Natural killer cell (primary cell): Measurements from ENCODE around the gene ABHD17C. TPM values are rescaled to one million over a fixed set of nuclear protein-coding genes. Genes with fewer than 3 reads are reported as not detected.

Experiments used
- ATAC-seq, 3 donors: fragments of 150-1000 bp in 2 of 3; fragments of 200-7000 bp in 1 of 3; cut with Tn5 transposase; 1 replicate in 1 of 3; 2 replicates in 2 of 3; pipeline ENCODE4 v1.10.0; 2021; ENCODE audit warnings: mild to moderate bottlenecking in 2 of 3, moderate library complexity in 2 of 3
- DNase-seq, 2 donors: peaks; one replicate each; pipeline versions ENCODE4 v3.0.0 to v3.0.0-alpha.2; 2013 to 2021; ENCODE audit warnings: mixed read lengths in 1 of 2
- H3K27ac ChIP-seq: one replicate; pipeline ENCODE4 v1.5.1; 2013; ENCODE audit warnings: mild to moderate bottlenecking, low read length
- H3K27me3 ChIP-seq: one replicate; pipeline ENCODE4 v1.6.1; 2013; ENCODE audit warnings: low read length; ENCODE audit not compliant: control insufficient read depth, insufficient read depth
- H3K36me3 ChIP-seq: one replicate; pipeline ENCODE4 v1.6.1; 2013; ENCODE audit warnings: low read length; ENCODE audit not compliant: control insufficient read depth, insufficient read depth
- H3K4me1 ChIP-seq: one replicate; pipeline ENCODE4 v1.6.1; 2013; ENCODE audit warnings: low read length; ENCODE audit not compliant: control insufficient read depth, insufficient read depth
- H3K4me3 ChIP-seq: one replicate; pipeline ENCODE4 v1.5.1; 2013; ENCODE audit warnings: low read length
- H3K9me3 ChIP-seq: one replicate; pipeline ENCODE4 v1.6.1; 2013; ENCODE audit warnings: low read length; ENCODE audit not compliant: control insufficient read depth, insufficient read depth
- H3K27ac Mint-ChIP-seq, 2 donors: one replicate each; pipeline ENCODE4 v1.8.0; 2022; ENCODE audit warnings: mild to moderate bottlenecking in 2 of 2, mixed read lengths in 2 of 2, moderate library complexity in 1 of 2
- H3K27me3 Mint-ChIP-seq, 2 donors: one replicate each; pipeline ENCODE4 v1.8.0; 2022; ENCODE audit warnings: low read depth in 2 of 2, mixed read lengths in 2 of 2
- H3K36me3 Mint-ChIP-seq: one replicate; pipeline ENCODE4 v1.8.0; 2022; ENCODE audit warnings: mixed read lengths
- H3K4me1 Mint-ChIP-seq, 2 donors: one replicate each; pipeline ENCODE4 v1.8.0; 2022; ENCODE audit warnings: mixed read lengths in 2 of 2
- H3K4me3 Mint-ChIP-seq: one replicate; pipeline ENCODE4 v1.8.0; 2022; ENCODE audit warnings: mild to moderate bottlenecking, moderate library complexity, mixed read lengths
- H3K9me3 Mint-ChIP-seq, 2 donors: one replicate each; pipeline ENCODE4 v1.8.0; 2022; ENCODE audit warnings: mixed read lengths in 2 of 2
- CTCF ChIP-seq: fragments of 200-600 bp; IDR thresholded peaks from one replicate; pipeline ENCODE4 v1.8.0; 2022; ENCODE audit warnings: antibody characterized with exemption
- WGBS: methylation state at CpG from one replicate; pipeline ENCODE4 v1.1.7; 2013; ENCODE audit warnings: missing lambda C conversion rate; ENCODE audit not compliant: insufficient coverage; 5-methylcytosine and 5-hydroxymethylcytosine counted together
- intact Hi-C: fragments of 100-400 bp; cut with micrococcal nuclease; formaldehyde crosslinking; loops from one replicate; pipeline ENCODE4 v1.14.2; 2022
- total RNA-seq, 4 donors: library from RNA; stranded (reverse); fragments of 120-200 nt in 1 of 4; gene quantifications; one replicate each; pipeline versions ENCODE4 v1.2.3 to v1.2.4, GENCODE V29; 2013 to 2022

The ABHD17C gene
- total RNA-seq, 3 donors from 2014 or later (not counting 1 experiment from before 2014, with no cell fraction given) = 2.4 to 4.4 (median 4.3) TPM

- TF ChIP-seq CTCF = no peak
- no peak overlapping the region for H3K4me3 Mint-ChIP-seq
- intact Hi-C loops = no loop called here
- H3K27me3 Mint-ChIP-seq = peaks cover 17 to 36% of the 10 kb centered on the region in 2 donors
- H3K9me3 Mint-ChIP-seq = no peaks in the 10 kb centered on the region
- H3K4me1 Mint-ChIP-seq = peaks cover 0 to 4% of the 10 kb centered on the region in 2 donors
- no peaks in the 10 kb centered on the region for H3K4me1 ChIP-seq
- ATAC-seq (no peak), DNase-seq (no peak)
- no peak overlapping the region for H3K4me3 ChIP-seq
- H3K27ac Mint-ChIP-seq = no peak overlapping the region
- no peaks in the 10 kb centered on the region for H3K9me3 ChIP-seq
- no peaks in the 10 kb centered on the region for H3K36me3 Mint-ChIP-seq
- WGBS = 86% methylated on average over 6 of the region's 6 CpGs
- no peaks in the 10 kb centered on the region for H3K36me3 ChIP-seq
- no peaks in the 10 kb centered on the region for H3K27me3 ChIP-seq
- H3K27ac ChIP-seq = no peak overlapping the region
Measured at GRCh38 chr15:80788536-80788935, 93.4 kb downstream of the ABHD17C start.

DNA sequence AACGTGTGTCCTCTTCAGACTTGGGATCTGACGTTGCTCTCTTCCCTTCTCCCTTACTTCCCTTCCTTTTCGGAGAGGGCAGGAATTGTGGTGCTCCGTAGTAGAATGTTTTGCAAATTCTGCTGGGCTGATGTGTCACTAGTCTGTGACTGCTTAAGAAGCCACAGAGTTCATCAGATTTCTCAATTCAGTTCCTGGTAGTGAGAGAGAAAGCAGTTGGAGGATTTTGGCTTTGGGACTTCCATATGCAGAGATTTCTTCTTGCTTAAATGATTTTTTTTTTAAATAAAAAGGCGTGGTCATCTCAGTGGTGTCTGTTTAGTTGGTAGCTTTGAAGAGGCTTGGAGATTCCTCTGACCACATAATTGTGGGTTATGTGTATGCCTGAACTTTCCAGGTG is 94.2 kb downstream of the ABHD17C start:
- Histone ChIP-seq H3K4me3 (no peak overlapping the region), H3K27ac (no peak overlapping the region), H3K27me3 (no peaks in the 10 kb centered on the region), H3K9me3 (no peaks in the 10 kb centered on the region), H3K36me3 (no peaks in the 10 kb centered on the region), H3K4me1 (no peaks in the 10 kb centered on the region)
- no peak overlapping the region for H3K27ac Mint-ChIP-seq
- H3K4me3 Mint-ChIP-seq = no peak overlapping the region
- H3K9me3 Mint-ChIP-seq = no peaks in the 10 kb centered on the region
- H3K27me3 Mint-ChIP-seq = peaks cover 15 to 39% of the 10 kb centered on the region in 2 donors
- intact Hi-C loops = no loop called here
- no peaks in the 10 kb centered on the region for H3K36me3 Mint-ChIP-seq
- DNase-seq = no peak
- H3K4me1 Mint-ChIP-seq = peaks cover 0 to 4% of the 10 kb centered on the region in 2 donors
- WGBS = 65% methylated on average over 3 of the region's 5 CpGs
- no peak for ATAC-seq
- no peak for TF ChIP-seq CTCF

DNA sequence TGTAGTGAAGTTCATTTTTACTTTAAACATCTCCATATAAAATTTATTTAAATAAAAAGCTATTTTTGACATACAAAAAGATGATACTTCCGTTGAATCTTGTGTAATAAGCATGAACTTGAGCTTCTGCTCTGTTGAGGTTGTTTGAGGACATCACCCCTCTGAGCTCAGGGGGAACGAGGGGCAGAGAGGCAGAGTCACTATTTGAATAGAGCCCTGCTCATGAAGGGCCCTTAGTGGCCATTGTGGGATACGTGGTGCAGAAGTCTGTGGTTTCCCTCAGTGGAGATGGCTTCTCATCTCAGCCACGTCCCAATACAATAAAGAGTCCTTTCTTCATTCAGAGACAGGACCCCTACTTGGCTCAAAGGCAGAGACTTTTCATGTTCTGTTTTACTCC is 94.7 kb downstream of the ABHD17C start:
- H3K27me3 Mint-ChIP-seq = peaks cover 16 to 44% of the 10 kb centered on the region in 2 donors
- no peak for DNase-seq
- H3K27ac Mint-ChIP-seq = no peak overlapping the region
- no peak for TF ChIP-seq CTCF
- H3K36me3 Mint-ChIP-seq = no peaks in the 10 kb centered on the region
- no peaks in the 10 kb centered on the region for H3K4me1 ChIP-seq
- no peaks in the 10 kb centered on the region for H3K9me3 Mint-ChIP-seq
- no peak overlapping the region for H3K4me3 Mint-ChIP-seq
- no peak overlapping the region for H3K27ac ChIP-seq
- H3K4me1 Mint-ChIP-seq = peaks cover 0 to 4% of the 10 kb centered on the region in 2 donors
- H3K4me3 ChIP-seq = no peak overlapping the region
- WGBS = 25% methylated on average over 4 of the region's 4 CpGs
- no peaks in the 10 kb centered on the region for H3K27me3 ChIP-seq
- ATAC-seq = no peak
- intact Hi-C loops = no loop called here
- no peaks in the 10 kb centered on the region for H3K9me3 ChIP-seq
- no peaks in the 10 kb centered on the region for H3K36me3 ChIP-seq

- H3K4me1 Mint-ChIP-seq = peaks cover 0 to 4% of the 10 kb centered on the region in 2 donors
- no peak overlapping the region for H3K4me3 ChIP-seq
- TF ChIP-seq CTCF = no peak
- intact Hi-C loops = no loop called here
- no peaks in the 10 kb centered on the region for H3K4me1 ChIP-seq
- H3K36me3 ChIP-seq = no peaks in the 10 kb centered on the region
- no peaks in the 10 kb centered on the region for H3K9me3 Mint-ChIP-seq
- H3K36me3 Mint-ChIP-seq = no peaks in the 10 kb centered on the region
- H3K27ac ChIP-seq = no peak overlapping the region
- H3K4me3 Mint-ChIP-seq = no peak overlapping the region
- no peak overlapping the region for H3K27ac Mint-ChIP-seq
- DNase-seq = no peak
- 95% methylated on average over 5 of the region's 5 CpGs for WGBS
- H3K27me3 Mint-ChIP-seq = peaks cover 18 to 48% of the 10 kb centered on the region in 2 donors
- ATAC-seq = no peak
- no peaks in the 10 kb centered on the region for H3K27me3 ChIP-seq
- H3K9me3 ChIP-seq = no peaks in the 10 kb centered on the region
Measured at GRCh38 chr15:80790236-80790635, 95.1 kb downstream of the ABHD17C start.
